HepG2 (cell line): Measurements from ENCODE around the gene ZNF793. TPM values are rescaled to one million over a fixed set of nuclear protein-coding genes. Genes with fewer than 3 reads are reported as not detected.

Experiments
- BRCA1 ChIP-seq: sonication (generic); formaldehyde crosslinking; IDR thresholded peaks from 2 replicates; pipeline ENCODE4 v1.4.0; 2020; ENCODE audit warnings: missing genetic modification reagents
- E2F1 ChIP-seq: sonication (generic); formaldehyde crosslinking; IDR thresholded peaks from 2 replicates; pipeline ENCODE4 v1.5.0; 2020; ENCODE audit warnings: missing genetic modification reagents
- HCFC1 ChIP-seq: fragments of 150-350 bp; IDR thresholded peaks from 2 replicates; pipeline ENCODE4 v1.6.1; 2014; ENCODE audit warnings: low read depth, low read length
- HDAC2 ChIP-seq: sonication (generic); formaldehyde crosslinking; IDR thresholded peaks from 2 replicates; pipeline ENCODE4 v1.4.0; 2020; ENCODE audit warnings: missing genetic modification reagents
- HOXD1 ChIP-seq: sonication (generic); formaldehyde crosslinking; IDR thresholded peaks from 2 replicates; pipeline ENCODE4 v1.5.0; 2020; ENCODE audit warnings: missing genetic modification reagents
- IRF1 ChIP-seq: sonication (generic); formaldehyde crosslinking; IDR thresholded peaks from 2 replicates; pipeline ENCODE4 v1.4.0; 2020; ENCODE audit warnings: low read depth, mild to moderate bottlenecking, missing genetic modification reagents
- KDM4B ChIP-seq: sonication (generic); formaldehyde crosslinking; IDR thresholded peaks from 2 replicates; pipeline ENCODE4 v1.4.0; 2020; ENCODE audit warnings: missing genetic modification reagents
- KDM6A ChIP-seq: IDR thresholded peaks from 2 replicates; pipeline ENCODE4 v1.6.1; 2016; ENCODE audit warnings: low read depth
- KLF16 ChIP-seq, 2 experiments: sonication (generic) in 1 of 2; formaldehyde crosslinking in 1 of 2; IDR thresholded peaks; 2 replicates each; pipeline versions ENCODE4 v1.6.1 to v1.8.0; 2016 to 2023; ENCODE audit warnings: missing genetic modification reagents in 2 of 2, missing compliant biosample characterization in 1 of 2
- LCORL ChIP-seq, 2 experiments: fragments of 450-650 bp in 1 of 2; sonication (generic) in 1 of 2; formaldehyde crosslinking in 1 of 2; IDR thresholded peaks; 2 replicates each; pipeline versions ENCODE4 v1.5.0 to v1.6.1; 2017 to 2020; ENCODE audit warnings: antibody characterized with exemption in 1 of 2, missing genetic modification reagents in 1 of 2
- PAX8 ChIP-seq: sonication (generic); formaldehyde crosslinking; IDR thresholded peaks from 2 replicates; pipeline ENCODE4 v1.8.0; 2022; ENCODE audit warnings: mild to moderate bottlenecking, missing genetic modification reagents, borderline replicate concordance
- POLR2G ChIP-seq: fragments of 200-400 bp; formaldehyde crosslinking; IDR thresholded peaks from 2 replicates; pipeline ENCODE4 v1.6.1; 2018; ENCODE audit warnings: mild to moderate bottlenecking, low read depth, low read length, moderate library complexity
- RBM39 ChIP-seq: fragments of 200-400 bp; formaldehyde crosslinking; IDR thresholded peaks from one replicate; pipeline ENCODE4 v1.6.1; 2018; ENCODE audit warnings: antibody characterized with exemption, mild to moderate bottlenecking, low read depth, low read length; ENCODE audit not compliant: poor library complexity, severe bottlenecking
- RCOR2 ChIP-seq: IDR thresholded peaks from 2 replicates; pipeline ENCODE4 v1.6.1; 2016; ENCODE audit warnings: missing biosample characterization, missing genetic modification reagents
- RFX3 ChIP-seq: IDR thresholded peaks from 2 replicates; pipeline ENCODE4 v1.6.1; 2016; ENCODE audit warnings: missing biosample characterization, missing genetic modification reagents
- SETDB1 ChIP-seq: sonication (generic); formaldehyde crosslinking; IDR thresholded peaks from 2 replicates; pipeline ENCODE4 v1.5.1; 2020; ENCODE audit warnings: missing genetic modification reagents, mild to moderate bottlenecking, borderline replicate concordance
- SOX5 ChIP-seq: IDR thresholded peaks from 2 replicates; pipeline ENCODE4 v1.6.1; 2016; ENCODE audit warnings: borderline replicate concordance
- TOPORS ChIP-seq: sonication (generic); formaldehyde crosslinking; IDR thresholded peaks from 2 replicates; pipeline ENCODE4 v1.8.0; 2023; ENCODE audit warnings: mild to moderate bottlenecking, missing genetic modification reagents
- U2AF1 ChIP-seq: fragments of 200-400 bp; formaldehyde crosslinking; optimal IDR thresholded peaks from 2 replicates; pipeline ENCODE3; 2017; ENCODE audit warnings: mild to moderate bottlenecking, low read depth, low read length
- ZBTB2 ChIP-seq: sonication (generic); formaldehyde crosslinking; IDR thresholded peaks from 2 replicates; pipeline ENCODE4 v1.8.0; 2022; ENCODE audit warnings: low read depth, missing genetic modification reagents
- ZFP36 ChIP-seq: fragments of 150-350 bp; IDR thresholded peaks from 2 replicates; pipeline ENCODE4 v1.6.1; 2018; ENCODE audit warnings: borderline replicate concordance, low read length, low read depth; ENCODE audit not compliant: partially characterized antibody
- ZNF280D ChIP-seq: sonication (generic); formaldehyde crosslinking; IDR thresholded peaks from 2 replicates; pipeline ENCODE4 v1.5.1; 2020; ENCODE audit warnings: mild to moderate bottlenecking, missing genetic modification reagents
- ZNF543 ChIP-seq: sonication (generic); formaldehyde crosslinking; IDR thresholded peaks from 2 replicates; pipeline ENCODE4 v1.4.0; 2020; ENCODE audit warnings: mild to moderate bottlenecking, missing genetic modification reagents
- ZNF713 ChIP-seq: sonication (generic); formaldehyde crosslinking; IDR thresholded peaks from 2 replicates; pipeline ENCODE4 v1.4.0; 2020; ENCODE audit warnings: mild to moderate bottlenecking, missing genetic modification reagents
- polyA plus RNA-seq, 8 experiments: library from polyadenylated mRNA; depleted of rRNA in 3 of 8; stranded (reverse) in 7 of 8; unstranded in 1 of 8; fragments of >200 nt; fragmentation: Illumina TruSeq in 4 of 8; extraction: Trizol in 4 of 8; gene quantifications; 2 replicates each; pipeline versions ENCODE4 v1.2.1 to v1.2.3, GENCODE V29; 2011 to 2016; ENCODE audit warnings: low read depth in 4 of 8, missing spikeins in 1 of 8, mixed read lengths in 1 of 8; ENCODE audit not compliant: insufficient read depth in 1 of 8
- total RNA-seq, 5 experiments: library from RNA; depleted of rRNA; stranded (reverse); fragments of >200 nt; fragmentation: Illumina TruSeq; extraction: Trizol; gene quantifications; 2 replicates each; pipeline ENCODE4 v1.2.3, GENCODE V29; 2016; ENCODE audit warnings: low read depth in 1 of 5

Gene ZNF793
- total and polyA plus RNA-seq, 2 of the 13 experiments (the other 11 are each of a cell fraction or from before 2014, with no cell fraction given) = 0.13 to 0.35 TPM

GRCh38 chr19:37466798-37467607 is 39.7 kb upstream of the ZNF793 start, which contains the start of gene ZNF569 (continued):
- no peak for TF ChIP-seq PAX8 (CRISPR knock-in tag)
- TF ChIP-seq RFX3 (CRISPR knock-in tag) = no peak
- peak; percentile 84 for TF ChIP-seq POLR2G
- peak; percentile 55 for TF ChIP-seq KDM4B (CRISPR knock-in tag)
- no peak for TF ChIP-seq ZFP36
- no peak for TF ChIP-seq SETDB1 (CRISPR knock-in tag)
- 0 out of 2 replicates have a peak, but pooled peaks have one; percentile 9 for TF ChIP-seq SOX5 (CRISPR knock-in tag)
- peak; percentile 94 for TF ChIP-seq ZNF280D (CRISPR knock-in tag)
- TF ChIP-seq KLF16 (CRISPR knock-in tag; IDR thresholded peaks at IDR 0.05) = peak in 1 of 2 experiments; percentile 65; a peak in 2 of 4 replicates
- TF ChIP-seq TOPORS (CRISPR knock-in tag) = peak; percentile 40; the same call in 1 of the 2 replicates
- peak; percentile 59 for TF ChIP-seq RBM39
- TF ChIP-seq BRCA1 (CRISPR knock-in tag) = 0 out of 2 replicates have a peak, but pooled peaks have one; percentile 70
- TF ChIP-seq ZNF543 (CRISPR knock-in tag) = peak; percentile 44; the same call in 1 of the 2 replicates
- TF ChIP-seq ZBTB2 = peak; percentile 47; the same call in 1 of the 2 replicates
- no peak for TF ChIP-seq RCOR2 (CRISPR knock-in tag)
- TF ChIP-seq HDAC2 (CRISPR knock-in tag) = peak; percentile 70
- no peak for TF ChIP-seq KDM6A
- peak; percentile 55 for TF ChIP-seq U2AF1
- TF ChIP-seq E2F1 = no peak
- no peak for TF ChIP-seq LCORL (IDR thresholded peaks at IDR 0.05)
- TF ChIP-seq LCORL (CRISPR knock-in tag; IDR thresholded peaks at IDR 0.05) = peak; percentile 27; the same call in 1 of the 2 replicates
- TF ChIP-seq HOXD1 = 0 out of 2 replicates have a peak, but pooled peaks have one; percentile 19
- TF ChIP-seq ZNF713 (CRISPR knock-in tag) = no peak
- no peak for TF ChIP-seq IRF1 (CRISPR knock-in tag)
- TF ChIP-seq HCFC1 = peak; percentile 97
